Measurements from ENCODE around the gene SHROOM3. TPM values are rescaled to one million over a fixed set of nuclear protein-coding genes. Genes with fewer than 3 reads are reported as not detected.

Gene SHROOM3
- total RNA-seq (2021; fragmentation: NEBNext Ultra II Directional; extraction: Animal tissue kit (Norgen Biotek cat#: 25700)), result 10 to 100 TPM; 39.1 to 98.7 (median 40.9) TPM
- long read RNA-seq, partial matches to known transcripts, result 28 of 48 reads
- long read RNA-seq, other reads (novel, unspliced or antisense), result 20 of 48 reads

DNA sequence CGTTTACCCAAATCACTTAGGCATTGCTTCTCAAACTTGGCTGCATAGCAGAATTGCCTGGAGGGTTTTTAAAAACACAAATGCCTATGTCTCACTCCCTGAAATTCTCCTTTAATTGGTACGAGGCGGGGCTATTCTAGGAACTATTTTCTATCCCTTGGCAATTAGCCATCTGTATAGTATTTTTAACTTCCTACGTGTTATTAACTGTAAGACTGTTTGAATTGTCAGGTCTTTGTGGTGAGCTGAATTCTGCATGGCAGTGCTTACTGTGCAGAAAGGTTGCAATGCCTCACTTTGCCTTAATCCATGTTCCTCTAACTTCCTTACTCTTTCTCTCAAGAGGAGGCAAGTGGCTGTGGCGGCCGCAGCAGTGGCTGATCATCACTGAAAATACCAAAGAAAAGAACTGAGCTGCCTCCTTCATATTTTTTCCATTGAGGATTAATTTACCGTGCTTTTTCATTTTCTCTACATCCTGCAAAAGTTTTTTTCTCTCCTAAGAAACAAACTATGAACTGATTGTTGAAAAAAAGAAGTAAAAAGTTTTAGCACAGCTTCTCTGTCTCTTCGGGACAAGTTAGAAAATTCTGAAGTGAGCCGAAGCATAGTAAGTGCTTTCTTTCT, at the start of gene SHROOM3:
Gene SHROOM3, plus strand, starts transcription at position 329 of the 627 bp plus-strand sequence. CDS start 824 bp downstream, outside the sequence.
- H3K27ac Mint-ChIP-seq, result 0 out of 2 replicates have a peak within 1 kb of the TSS, but pooled peaks have one; percentile 6
- H3K4me3 Mint-ChIP-seq, result peak within 1 kb of the TSS; percentile 81
- peak; percentile 29 for DNase-seq
- no peaks in the 10 kb centered on the region for H3K36me3 Mint-ChIP-seq (ENCODE audit: low read depth)
- no peaks in the 10 kb centered on the region for H3K9me3 Mint-ChIP-seq
- TF ChIP-seq, protein P1, sequence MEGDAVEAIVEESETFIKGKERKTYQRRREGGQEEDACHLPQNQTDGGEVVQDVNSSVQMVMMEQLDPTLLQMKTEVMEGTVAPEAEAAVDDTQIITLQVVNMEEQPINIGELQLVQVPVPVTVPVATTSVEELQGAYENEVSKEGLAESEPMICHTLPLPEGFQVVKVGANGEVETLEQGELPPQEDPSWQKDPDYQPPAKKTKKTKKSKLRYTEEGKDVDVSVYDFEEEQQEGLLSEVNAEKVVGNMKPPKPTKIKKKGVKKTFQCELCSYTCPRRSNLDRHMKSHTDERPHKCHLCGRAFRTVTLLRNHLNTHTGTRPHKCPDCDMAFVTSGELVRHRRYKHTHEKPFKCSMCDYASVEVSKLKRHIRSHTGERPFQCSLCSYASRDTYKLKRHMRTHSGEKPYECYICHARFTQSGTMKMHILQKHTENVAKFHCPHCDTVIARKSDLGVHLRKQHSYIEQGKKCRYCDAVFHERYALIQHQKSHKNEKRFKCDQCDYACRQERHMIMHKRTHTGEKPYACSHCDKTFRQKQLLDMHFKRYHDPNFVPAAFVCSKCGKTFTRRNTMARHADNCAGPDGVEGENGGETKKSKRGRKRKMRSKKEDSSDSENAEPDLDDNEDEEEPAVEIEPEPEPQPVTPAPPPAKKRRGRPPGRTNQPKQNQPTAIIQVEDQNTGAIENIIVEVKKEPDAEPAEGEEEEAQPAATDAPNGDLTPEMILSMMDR (IDR thresholded peaks at IDR 0.05), result no peak
- H3K4me1 Mint-ChIP-seq (ENCODE audit: low read depth), result peaks cover 20% of the 10 kb centered on the region
- peaks cover 8% of the 10 kb centered on the region; the same call in 1 of the 2 replicates for H3K27me3 Mint-ChIP-seq (ENCODE audit: insufficient read depth)

DNA sequence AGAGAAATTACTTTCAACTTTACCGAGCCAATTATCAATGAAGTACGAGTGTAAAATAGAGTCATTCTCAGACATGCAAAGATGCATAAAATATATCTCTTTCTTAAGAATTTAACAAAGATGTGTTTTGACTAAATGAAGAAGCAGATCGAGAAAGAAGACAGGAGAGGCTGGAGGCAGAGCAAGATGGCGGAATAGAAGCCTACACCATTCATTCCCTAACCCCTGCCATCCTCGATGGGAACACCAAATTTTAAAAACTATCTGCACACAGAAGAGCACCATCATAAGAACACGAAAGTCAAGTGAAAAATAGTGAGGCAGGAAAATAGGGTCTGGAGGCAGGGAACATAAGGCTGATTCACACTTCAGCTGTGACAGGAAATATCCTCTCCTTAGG, 49.1 kb upstream of the SHROOM3 start:
- TF ChIP-seq, protein P1 (IDR thresholded peaks at IDR 0.05), result no peak
- peaks cover 34% of the 10 kb centered on the region for H3K4me1 Mint-ChIP-seq (ENCODE audit: low read depth)
- no peaks in the 10 kb centered on the region; the same call in 1 of the 2 replicates for H3K9me3 Mint-ChIP-seq
- no peaks in the 10 kb centered on the region; the same call in none of the 2 replicates for H3K36me3 Mint-ChIP-seq (ENCODE audit: low read depth)
- H3K4me3 Mint-ChIP-seq, result peak overlapping the region; percentile 81
- no peak for DNase-seq
- H3K27me3 Mint-ChIP-seq (ENCODE audit: insufficient read depth), result peaks cover 11% of the 10 kb centered on the region
- H3K27ac Mint-ChIP-seq, result peak overlapping the region; percentile 82; the same call in 1 of the 2 replicates

DNA sequence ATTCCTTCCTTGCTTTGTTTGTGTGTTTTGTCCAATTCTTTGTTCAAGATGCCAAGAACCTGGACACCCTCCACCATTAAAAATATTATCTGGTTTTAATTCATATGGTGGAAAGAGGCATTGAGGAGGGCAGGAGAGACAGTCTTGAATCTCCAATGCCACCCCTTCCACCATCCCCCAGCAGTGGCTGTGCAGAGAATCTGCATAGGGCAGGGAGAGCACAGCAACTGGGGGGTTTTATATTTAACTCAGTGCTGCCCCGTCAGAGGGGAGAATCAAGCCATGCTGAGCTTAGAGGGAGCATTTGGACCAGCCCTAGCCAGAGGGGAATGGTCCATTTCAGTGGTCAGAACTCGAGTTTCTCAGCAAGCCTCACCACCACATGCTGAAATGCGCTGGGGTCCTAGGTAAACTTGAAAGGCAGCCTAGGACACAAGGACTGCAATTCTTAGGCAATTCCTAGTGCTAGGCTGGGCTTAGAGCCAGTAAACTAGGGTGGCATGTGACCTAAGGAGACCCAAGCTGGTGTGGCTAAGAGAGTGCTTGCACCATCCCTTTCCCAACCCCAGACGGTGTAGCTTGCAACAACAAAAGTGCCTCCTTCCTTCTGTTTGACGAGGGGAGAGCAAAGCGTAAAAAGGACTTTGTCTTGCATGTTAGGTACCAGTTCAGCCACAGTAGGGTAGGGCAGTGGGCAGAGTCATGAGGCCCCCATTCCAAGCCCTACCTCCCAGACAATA, 48.3 kb upstream of the SHROOM3 start:
- Mint-ChIP-seq H3K4me3 (peak overlapping the region; percentile 81; the same call in 1 of the 2 replicates), H3K9me3 (no peaks in the 10 kb centered on the region; the same call in 1 of the 2 replicates), H3K27me3 (ENCODE audit: insufficient read depth) (peaks cover 13% of the 10 kb centered on the region), H3K27ac (peak overlapping the region; percentile 82; the same call in 1 of the 2 replicates), H3K36me3 (ENCODE audit: low read depth) (no peaks in the 10 kb centered on the region; the same call in 1 of the 2 replicates), H3K4me1 (ENCODE audit: low read depth) (peaks cover 34% of the 10 kb centered on the region)
- DNase-seq, result no peak
- TF ChIP-seq, protein P1 (IDR thresholded peaks at IDR 0.05), result no peak

DNA sequence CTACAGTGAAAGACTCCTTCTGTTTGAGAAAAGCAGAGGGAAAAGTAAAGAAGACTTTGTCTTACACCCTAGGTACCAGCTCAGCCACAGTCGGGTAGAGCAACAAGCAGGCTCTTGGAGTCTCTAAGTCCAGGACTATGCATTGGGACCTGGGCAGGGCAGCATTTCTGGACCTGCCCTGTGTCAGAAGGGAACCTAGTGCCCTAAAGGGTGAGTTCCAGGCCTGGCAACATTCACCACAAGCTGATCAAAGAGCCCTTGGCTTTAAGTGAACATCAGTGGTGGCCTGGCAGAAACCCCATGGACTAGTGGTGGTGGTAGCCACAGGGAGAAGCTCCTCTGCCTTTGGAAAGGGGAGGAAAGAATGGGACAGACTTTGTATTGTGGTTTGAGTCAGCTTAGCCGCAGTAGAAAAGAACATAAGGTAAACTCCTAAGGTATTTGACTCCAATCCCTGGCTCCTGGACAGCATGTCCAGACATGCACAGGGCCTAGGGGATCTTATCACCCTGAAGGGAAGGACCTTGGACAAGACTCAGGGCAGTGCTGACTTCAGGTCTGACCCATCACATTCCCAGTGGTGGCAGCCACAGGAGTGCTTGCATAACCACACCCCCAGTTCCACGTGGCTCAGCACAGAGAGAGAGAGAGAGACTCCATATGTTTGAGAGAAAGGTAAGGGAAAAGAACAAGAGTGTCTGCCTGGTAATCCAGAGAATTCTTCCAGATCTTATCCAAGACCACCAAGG, 46.7 kb upstream of the SHROOM3 start:
- TF ChIP-seq, protein P1 (IDR thresholded peaks at IDR 0.05), result no peak
- Mint-ChIP-seq H3K36me3 (ENCODE audit: low read depth) (peaks cover 7% of the 10 kb centered on the region), H3K27ac (no peak overlapping the region), H3K4me3 (no peak overlapping the region), H3K9me3 (peaks cover 10% of the 10 kb centered on the region; the same call in 1 of the 2 replicates), H3K4me1 (ENCODE audit: low read depth) (peaks cover 34% of the 10 kb centered on the region), H3K27me3 (ENCODE audit: insufficient read depth) (peaks cover 17% of the 10 kb centered on the region)
- DNase-seq, result no peak

DNA sequence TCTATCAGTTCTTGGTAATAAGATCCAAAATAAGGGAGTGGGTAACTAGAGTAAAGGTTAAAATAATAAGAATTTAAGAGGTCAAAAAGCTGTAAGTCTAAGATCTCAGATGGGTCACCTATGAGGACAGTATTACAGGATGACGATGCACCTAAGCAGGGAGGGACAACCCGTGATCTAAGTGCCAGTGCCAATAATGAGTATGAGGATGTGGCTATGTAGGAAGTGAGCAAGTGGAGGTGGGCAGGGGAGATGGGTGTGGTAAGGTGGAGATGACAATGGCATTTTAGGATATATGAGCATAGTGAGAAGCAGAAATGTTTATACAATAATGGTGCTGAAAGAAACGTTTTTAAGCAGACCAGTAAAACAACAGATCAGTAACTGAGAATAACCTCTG, 33.4 kb upstream of the SHROOM3 start:
- Mint-ChIP-seq H3K27me3 (ENCODE audit: insufficient read depth) (peaks cover 47% of the 10 kb centered on the region), H3K4me1 (ENCODE audit: low read depth) (no peaks in the 10 kb centered on the region), H3K9me3 (no peaks in the 10 kb centered on the region), H3K4me3 (no peak overlapping the region), H3K27ac (no peak overlapping the region), H3K36me3 (ENCODE audit: low read depth) (no peaks in the 10 kb centered on the region)
- TF ChIP-seq, protein P1 (IDR thresholded peaks at IDR 0.05), result no peak
- DNase-seq, result no peak
